ENCODE data around the gene DROSHA. TPM values are rescaled to one million over a fixed set of nuclear protein-coding genes. Genes with fewer than 3 reads are reported as not detected.

DROSHA gene
- total and polyA plus RNA-seq, 2 donors (not counting 3 experiments of a cell fraction or from before 2014, with no cell fraction given) = 49.1 to 96.4 TPM

DNA sequence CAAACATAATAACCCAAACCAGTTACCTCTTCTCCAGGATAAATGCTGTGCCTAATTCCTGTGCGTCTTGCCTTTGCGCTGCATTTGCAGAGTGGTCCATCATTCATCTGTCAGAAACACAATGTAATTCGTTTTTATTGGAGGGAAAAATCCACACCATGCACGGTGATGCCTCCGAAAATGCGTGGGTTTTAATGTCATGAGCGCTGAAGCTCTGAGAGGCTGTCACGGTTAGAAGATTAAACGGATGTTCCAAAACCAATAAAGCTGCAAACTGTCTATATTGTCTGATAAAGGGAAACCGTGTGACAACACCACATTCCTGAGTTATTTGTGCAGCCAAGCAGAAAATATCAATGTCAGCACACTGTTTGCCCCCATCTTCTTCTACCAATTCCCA lies 27.4 kb downstream of the DROSHA start:
- no peak for FAIRE-seq
- peaks cover 33 to 37% of the 10 kb centered on the region in 2 experiments for H3K36me3 ChIP-seq (ENCODE audit: control insufficient read depth in 2 of 2, extremely low read depth in 1 of 2, insufficient read depth in 2 of 2, low read length in 2 of 2)
- no peaks in the 10 kb centered on the region for H3K9me1 ChIP-seq (replicated peaks; ENCODE audit: control insufficient read depth, extremely low read depth, insufficient read depth, low read length)
- H3K4me3 ChIP-seq (replicated peaks in 1 of 3; ENCODE audit: insufficient read depth in 1 of 3, low read depth in 1 of 3, low read length in 3 of 3) = no peak overlapping the region
- no peak overlapping the region for H3K9ac ChIP-seq (replicated peaks; ENCODE audit: extremely low read depth, insufficient read depth, low read length)
- POLR2A ChIA-PET = no interaction called here
- intact Hi-C loops (cut with micrococcal nuclease) = no loop called here
- no peak overlapping the region for H3K27ac ChIP-seq (ENCODE audit: insufficient read depth, low read depth, low read length)
- H3K79me2 ChIP-seq (ENCODE audit: control insufficient read depth, insufficient read depth, low read length) = no peaks in the 10 kb centered on the region
- H3K4me1 ChIP-seq (ENCODE audit: control insufficient read depth, extremely low read depth, insufficient read depth, low read length) = no peaks in the 10 kb centered on the region
- H3K4me2 ChIP-seq (ENCODE audit: insufficient read depth, low read length) = no peak overlapping the region
- CTCF ChIA-PET = no interaction called here
- no TSS peak for BruUV-seq (replicated peaks)
- no peaks in the 10 kb centered on the region for H3K27me3 ChIP-seq (ENCODE audit: control insufficient read depth in 2 of 2, insufficient read depth in 2 of 2, low read length in 2 of 2)
- dilution Hi-C loops (cut with MboI; ENCODE audit: extremely low pct_ligation_motif_present, low sequenced_read_pairs) = no loop called here
- H3K9me3 ChIP-seq (replicated peaks; ENCODE audit: control insufficient read depth, insufficient read depth, low read length) = no peaks in the 10 kb centered on the region
- H4K20me1 ChIP-seq (replicated peaks; ENCODE audit: control insufficient read depth, extremely low read depth, insufficient read depth, low read length) = no peaks in the 10 kb centered on the region
- TF ChIP-seq JUN (IDR thresholded peaks at IDR 0.05; ENCODE audit: borderline replicate concordance, insufficient read depth, insufficient read length, low read depth) (no peak), EZH2 (IDR thresholded peaks at IDR 0.05; ENCODE audit: borderline replicate concordance, low read depth, low read length, severe bottlenecking) (no peak), FOS (IDR thresholded peaks at IDR 0.05; ENCODE audit: borderline replicate concordance, insufficient read depth, low read length) (no peak), GATA2 (IDR thresholded peaks at IDR 0.05; ENCODE audit: insufficient read depth, insufficient read length, low read depth, low read length) (no peak), MYC (IDR thresholded peaks at IDR 0.05; ENCODE audit: low read depth, low read length) (no peak)
- no peak for DNase-seq (ENCODE audit: low read depth, low spot score)
- no peak overlapping the region for H2AFZ ChIP-seq (ENCODE audit: low read depth, low read length)

DNA sequence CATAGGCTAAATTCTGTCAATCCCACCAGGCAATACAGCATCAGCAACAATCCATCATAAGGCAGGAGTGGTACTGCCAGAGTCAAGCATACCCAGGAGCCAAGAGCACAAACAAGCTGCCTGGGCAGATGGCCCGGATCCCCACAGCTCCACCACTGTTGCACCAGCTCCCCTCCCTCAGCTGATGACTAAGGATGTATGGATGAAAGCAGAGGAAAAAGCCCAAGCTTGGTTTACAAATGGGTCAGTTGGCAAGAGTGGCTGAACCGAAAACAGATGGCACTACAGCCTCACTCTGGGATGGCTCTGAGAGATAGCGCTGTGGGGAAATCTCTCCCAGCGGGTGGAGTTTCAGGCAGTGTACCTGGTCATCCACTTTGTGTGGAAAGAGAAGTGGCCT lies 29.4 kb downstream of the DROSHA start:
- Histone ChIP-seq H3K9me1 (replicated peaks; ENCODE audit: control insufficient read depth, extremely low read depth, insufficient read depth, low read length) (no peaks in the 10 kb centered on the region), H3K4me3 (replicated peaks in 1 of 3; ENCODE audit: insufficient read depth in 1 of 3, low read depth in 1 of 3, low read length in 3 of 3) (no peak overlapping the region), H3K27me3 (ENCODE audit: control insufficient read depth in 2 of 2, insufficient read depth in 2 of 2, low read length in 2 of 2) (no peaks in the 10 kb centered on the region), H2AFZ (ENCODE audit: low read depth, low read length) (no peak overlapping the region), H3K79me2 (ENCODE audit: control insufficient read depth, insufficient read depth, low read length) (no peaks in the 10 kb centered on the region), H3K4me2 (ENCODE audit: insufficient read depth, low read length) (no peak overlapping the region), H4K20me1 (replicated peaks; ENCODE audit: control insufficient read depth, extremely low read depth, insufficient read depth, low read length) (no peaks in the 10 kb centered on the region), H3K9me3 (replicated peaks; ENCODE audit: control insufficient read depth, insufficient read depth, low read length) (no peaks in the 10 kb centered on the region), H3K9ac (replicated peaks; ENCODE audit: extremely low read depth, insufficient read depth, low read length) (no peak overlapping the region), H3K4me1 (ENCODE audit: control insufficient read depth, extremely low read depth, insufficient read depth, low read length) (no peaks in the 10 kb centered on the region), H3K27ac (ENCODE audit: insufficient read depth, low read depth, low read length) (no peak overlapping the region), H3K36me3 (ENCODE audit: control insufficient read depth in 2 of 2, extremely low read depth in 1 of 2, insufficient read depth in 2 of 2, low read length in 2 of 2) (peaks cover 31 to 32% of the 10 kb centered on the region in 2 experiments)
- no peak for DNase-seq (ENCODE audit: low read depth, low spot score)
- no peak for FAIRE-seq
- intact Hi-C loops (cut with micrococcal nuclease) (no loop called here), dilution Hi-C loops (cut with MboI; ENCODE audit: extremely low pct_ligation_motif_present, low sequenced_read_pairs) (no loop called here)
- ChIA-PET POLR2A (no interaction called here), CTCF (no interaction called here)
- BruUV-seq (replicated peaks) = no TSS peak
- TF ChIP-seq POLR2AphosphoS5 (IDR thresholded peaks at IDR 0.05; ENCODE audit: insufficient read depth, low read depth, low read length) (no peak), EZH2 (IDR thresholded peaks at IDR 0.05; ENCODE audit: borderline replicate concordance, low read depth, low read length, severe bottlenecking) (no peak), GATA2 (IDR thresholded peaks at IDR 0.05; ENCODE audit: insufficient read depth, insufficient read length, low read depth, low read length) (no peak), FOS (IDR thresholded peaks at IDR 0.05; ENCODE audit: borderline replicate concordance, insufficient read depth, low read length) (no peak), JUN (IDR thresholded peaks at IDR 0.05; ENCODE audit: borderline replicate concordance, insufficient read depth, insufficient read length, low read depth) (no peak), POLR2A (IDR thresholded peaks at IDR 0.05; ENCODE audit: low read depth, low read length) (no peak), MYC (IDR thresholded peaks at IDR 0.05; ENCODE audit: low read depth, low read length) (no peak)
- TF ChIP-seq, protein P1, sequence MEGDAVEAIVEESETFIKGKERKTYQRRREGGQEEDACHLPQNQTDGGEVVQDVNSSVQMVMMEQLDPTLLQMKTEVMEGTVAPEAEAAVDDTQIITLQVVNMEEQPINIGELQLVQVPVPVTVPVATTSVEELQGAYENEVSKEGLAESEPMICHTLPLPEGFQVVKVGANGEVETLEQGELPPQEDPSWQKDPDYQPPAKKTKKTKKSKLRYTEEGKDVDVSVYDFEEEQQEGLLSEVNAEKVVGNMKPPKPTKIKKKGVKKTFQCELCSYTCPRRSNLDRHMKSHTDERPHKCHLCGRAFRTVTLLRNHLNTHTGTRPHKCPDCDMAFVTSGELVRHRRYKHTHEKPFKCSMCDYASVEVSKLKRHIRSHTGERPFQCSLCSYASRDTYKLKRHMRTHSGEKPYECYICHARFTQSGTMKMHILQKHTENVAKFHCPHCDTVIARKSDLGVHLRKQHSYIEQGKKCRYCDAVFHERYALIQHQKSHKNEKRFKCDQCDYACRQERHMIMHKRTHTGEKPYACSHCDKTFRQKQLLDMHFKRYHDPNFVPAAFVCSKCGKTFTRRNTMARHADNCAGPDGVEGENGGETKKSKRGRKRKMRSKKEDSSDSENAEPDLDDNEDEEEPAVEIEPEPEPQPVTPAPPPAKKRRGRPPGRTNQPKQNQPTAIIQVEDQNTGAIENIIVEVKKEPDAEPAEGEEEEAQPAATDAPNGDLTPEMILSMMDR (IDR thresholded peaks at IDR 0.05; ENCODE audit: extremely low read depth in 1 of 2, insufficient read depth in 1 of 2, low read depth in 1 of 2, low read length in 2 of 2) = no peak
- TF ChIP-seq, protein P2, sequence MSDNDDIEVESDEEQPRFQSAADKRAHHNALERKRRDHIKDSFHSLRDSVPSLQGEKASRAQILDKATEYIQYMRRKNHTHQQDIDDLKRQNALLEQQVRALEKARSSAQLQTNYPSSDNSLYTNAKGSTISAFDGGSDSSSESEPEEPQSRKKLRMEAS (IDR thresholded peaks at IDR 0.05; ENCODE audit: insufficient read depth, insufficient read length) = no peak

Data from endothelial cell of umbilical vein (primary cell).